Keratinocyte (primary cell): ENCODE measurements around the gene HOOK2. TPM values are rescaled to one million over a fixed set of nuclear protein-coding genes. Genes with fewer than 3 reads are reported as not detected.

Source experiments
- DNase-seq: peaks from one replicate; pipeline ENCODE4 v3.0.0-alpha.2; 2011; ENCODE audit warnings: low read depth, missing footprints, low spot score
- FAIRE-seq: peaks from 2 replicates; lab custom pipeline; 2011; peaks lifted over from hg19 to GRCh38; lab: Jason Lieb, UNC
- H2AFZ ChIP-seq: 2 replicates; pipeline ENCODE4 v1.6.0; 2012; ENCODE audit warnings: low read length, control low read depth, inconsistent platforms; ENCODE audit not compliant: control insufficient read depth
- H3K27ac ChIP-seq: 2 replicates; pipeline ENCODE4 v1.5.1; 2011; ENCODE audit warnings: low read length; ENCODE audit not compliant: control insufficient read depth, insufficient read depth
- H3K27me3 ChIP-seq: 3 replicates; pipeline ENCODE4 v1.6.0; 2011; ENCODE audit warnings: low read length; ENCODE audit not compliant: control insufficient read depth, insufficient read depth; ENCODE audit errors: extremely low read depth
- H3K36me3 ChIP-seq, 2 experiments: 2 replicates in 1 of 2; 3 replicates in 1 of 2; pipeline ENCODE4 v1.5.1; 2011; ENCODE audit warnings: low read length in 2 of 2, mild to moderate bottlenecking in 1 of 2; ENCODE audit not compliant: control insufficient read depth in 2 of 2, insufficient read depth in 2 of 2; ENCODE audit errors: extremely low read depth in 1 of 2
- H3K4me1 ChIP-seq: 3 replicates; pipeline ENCODE4 v1.5.1; 2011; ENCODE audit warnings: low read length; ENCODE audit not compliant: control insufficient read depth, insufficient read depth; ENCODE audit errors: extremely low read depth
- H3K4me2 ChIP-seq: 3 replicates; pipeline ENCODE4 v1.6.0; 2011; ENCODE audit warnings: low read depth, low read length; ENCODE audit not compliant: control insufficient read depth, insufficient read depth; ENCODE audit errors: extremely low read depth
- H3K4me3 ChIP-seq, 3 experiments: fragments of 200-600 bp in 1 of 3; sonication (generic) in 1 of 3; 2 replicates in 2 of 3; 3 replicates in 1 of 3; pipeline ENCODE4 v1.5.1; 2011 to 2016; ENCODE audit warnings: low read length in 3 of 3, mild to moderate bottlenecking in 3 of 3, control low read depth in 2 of 3, inconsistent platforms in 1 of 3, low read depth in 1 of 3, mixed read lengths in 1 of 3, mixed run types in 1 of 3, moderate library complexity in 1 of 3; ENCODE audit not compliant: control insufficient read depth in 2 of 3, insufficient read depth in 2 of 3; ENCODE audit errors: extremely low read depth in 1 of 3
- H3K79me2 ChIP-seq: 2 replicates; pipeline ENCODE4 v1.6.0; 2012; ENCODE audit warnings: low read length; ENCODE audit not compliant: control insufficient read depth, insufficient read depth
- H3K9ac ChIP-seq: 3 replicates; pipeline ENCODE4 v1.6.0; 2011; ENCODE audit warnings: low read length; ENCODE audit not compliant: control insufficient read depth, insufficient read depth; ENCODE audit errors: extremely low read depth
- H3K9me1 ChIP-seq: 3 replicates; pipeline ENCODE4 v1.6.0; 2011; ENCODE audit warnings: low read length; ENCODE audit not compliant: control insufficient read depth, insufficient read depth; ENCODE audit errors: extremely low read depth
- H3K9me3 ChIP-seq: 2 replicates; pipeline ENCODE4 v1.5.1; 2012; ENCODE audit warnings: low read depth, low read length; ENCODE audit not compliant: control insufficient read depth
- H4K20me1 ChIP-seq: 3 replicates; pipeline ENCODE4 v1.6.0; 2011; ENCODE audit warnings: low read length; ENCODE audit not compliant: control insufficient read depth, insufficient read depth; ENCODE audit errors: extremely low read depth
- EZH2 ChIP-seq: IDR thresholded peaks from one replicate; pipeline ENCODE4 v1.6.1; 2012; ENCODE audit warnings: inconsistent platforms, mild to moderate bottlenecking, low read length, moderate library complexity
- dilution Hi-C: fragments of 300-500 bp; cut with MboI; formaldehyde crosslinking; loops from one replicate; pipeline ENCODE4 v1.7.0; 2020; ENCODE audit warnings: low sequenced_read_pairs; ENCODE audit not compliant: extremely low pct_ligation_motif_present
- polyA plus RNA-seq, 5 experiments: library from polyadenylated mRNA; depleted of rRNA in 3 of 5; stranded (reverse) in 3 of 5; stranded (forward) in 1 of 5; unstranded in 1 of 5; fragments of >200 nt; gene quantifications; 1 replicate in 1 of 5; 2 replicates in 3 of 5; 3 replicates in 1 of 5; pipeline versions ENCODE4 v1.2.1 to v1.2.3, GENCODE V29; 2011 to 2012; ENCODE audit warnings: missing spikeins in 2 of 5, low read depth in 1 of 5, low replicate concordance in 1 of 5
- TF ChIP-seq, protein P1 (sequence below), 3 experiments: IDR thresholded peaks in 1 of 3; conservative IDR thresholded peaks in 1 of 3; optimal IDR thresholded peaks in 1 of 3; 2 replicates in 2 of 3; 3 replicates in 1 of 3; pipeline versions ENCODE3 to v1.5.1; 2011; ENCODE audit warnings: low read length in 3 of 3, mild to moderate bottlenecking in 3 of 3, moderate library complexity in 2 of 3, control low read depth in 1 of 3, inconsistent platforms in 1 of 3; ENCODE audit not compliant: insufficient read depth in 2 of 3; ENCODE audit errors: extremely low read depth in 1 of 3

HOOK2 gene
- polyA plus RNA-seq, 1 donor (not counting 4 experiments of a cell fraction or from before 2014, with no cell fraction given): 21.9 TPM

DNA sequence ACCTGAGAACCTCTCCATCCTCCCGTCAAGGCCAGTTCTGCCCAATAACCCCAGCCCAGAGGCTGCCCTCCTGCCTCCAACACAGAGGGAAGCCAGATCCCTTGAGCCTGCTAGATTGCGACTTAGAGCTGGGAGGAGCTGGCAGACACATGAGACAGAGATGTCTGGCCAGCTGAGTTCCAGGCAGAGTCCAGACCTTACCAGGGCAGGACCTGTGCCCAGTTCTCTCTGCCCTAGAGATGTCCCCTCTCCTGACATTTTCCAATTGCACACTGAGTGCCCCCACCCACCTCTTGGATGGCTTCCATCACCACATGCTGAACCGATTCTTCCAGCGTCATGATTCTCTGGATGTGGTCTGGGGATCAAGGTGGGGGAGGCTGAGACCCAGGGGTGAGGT lies 3.0 kb downstream of the HOOK2 start:
- no peak overlapping the region for H3K27ac ChIP-seq
- H3K36me3 ChIP-seq: peaks cover 19 to 27% of the 10 kb centered on the region in 2 experiments
- FAIRE-seq (no peak), DNase-seq (no peak)
- dilution Hi-C loops: no loop called here
- H3K4me1 ChIP-seq: peaks cover 9% of the 10 kb centered on the region
- no peak overlapping the region for H2AFZ ChIP-seq
- H3K79me2 ChIP-seq: peaks cover 3% of the 10 kb centered on the region
- no peak overlapping the region for H3K9ac ChIP-seq
- no peak overlapping the region for H3K4me2 ChIP-seq
- no peaks in the 10 kb centered on the region for H3K9me1 ChIP-seq
- TF ChIP-seq, protein P1, sequence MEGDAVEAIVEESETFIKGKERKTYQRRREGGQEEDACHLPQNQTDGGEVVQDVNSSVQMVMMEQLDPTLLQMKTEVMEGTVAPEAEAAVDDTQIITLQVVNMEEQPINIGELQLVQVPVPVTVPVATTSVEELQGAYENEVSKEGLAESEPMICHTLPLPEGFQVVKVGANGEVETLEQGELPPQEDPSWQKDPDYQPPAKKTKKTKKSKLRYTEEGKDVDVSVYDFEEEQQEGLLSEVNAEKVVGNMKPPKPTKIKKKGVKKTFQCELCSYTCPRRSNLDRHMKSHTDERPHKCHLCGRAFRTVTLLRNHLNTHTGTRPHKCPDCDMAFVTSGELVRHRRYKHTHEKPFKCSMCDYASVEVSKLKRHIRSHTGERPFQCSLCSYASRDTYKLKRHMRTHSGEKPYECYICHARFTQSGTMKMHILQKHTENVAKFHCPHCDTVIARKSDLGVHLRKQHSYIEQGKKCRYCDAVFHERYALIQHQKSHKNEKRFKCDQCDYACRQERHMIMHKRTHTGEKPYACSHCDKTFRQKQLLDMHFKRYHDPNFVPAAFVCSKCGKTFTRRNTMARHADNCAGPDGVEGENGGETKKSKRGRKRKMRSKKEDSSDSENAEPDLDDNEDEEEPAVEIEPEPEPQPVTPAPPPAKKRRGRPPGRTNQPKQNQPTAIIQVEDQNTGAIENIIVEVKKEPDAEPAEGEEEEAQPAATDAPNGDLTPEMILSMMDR (optimal IDR thresholded peaks at IDR 0.05 in 1 of 3, IDR thresholded peaks at IDR 0.05 in 1 of 3, conservative IDR thresholded peaks at IDR 0.05 in 1 of 3; ENCODE audit: extremely low read depth in 1 of 3, insufficient read depth in 2 of 3, low read length in 3 of 3): no peak
- TF ChIP-seq EZH2: no peak
- no peak overlapping the region for H3K4me3 ChIP-seq
- H4K20me1 ChIP-seq: peaks cover 3% of the 10 kb centered on the region
- H3K27me3 ChIP-seq: no peaks in the 10 kb centered on the region
- no peaks in the 10 kb centered on the region for H3K9me3 ChIP-seq

DNA sequence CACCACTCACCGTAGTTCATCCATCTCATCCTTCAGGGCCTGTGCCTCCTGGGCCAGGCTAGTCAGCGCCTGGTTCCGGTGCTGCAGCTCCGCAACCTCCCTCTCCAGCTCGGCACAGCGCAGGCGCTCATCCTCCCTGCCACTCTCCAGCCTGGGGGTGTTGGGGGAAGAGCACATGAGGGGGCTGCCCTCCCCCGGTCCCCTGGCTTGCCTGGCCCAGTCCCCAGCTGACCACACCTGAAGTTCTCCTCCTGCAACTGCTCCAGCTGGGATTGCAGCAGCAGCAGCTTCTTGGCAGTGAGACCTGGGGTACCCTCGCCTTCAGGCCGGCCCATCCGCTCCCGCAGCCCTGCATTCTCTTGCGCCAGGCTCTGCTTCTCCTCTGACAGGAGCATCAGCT lies 4.4 kb downstream of the HOOK2 start:
- dilution Hi-C loops: no loop called here

GRCh38 chr19:12769689-12770088 lies 5.7 kb downstream of the HOOK2 start:
- no peak overlapping the region for H3K4me2 ChIP-seq
- peaks cover 8% of the 10 kb centered on the region for H3K4me1 ChIP-seq
- H3K79me2 ChIP-seq: peaks cover 3% of the 10 kb centered on the region
- H3K9ac ChIP-seq: no peak overlapping the region
- no peaks in the 10 kb centered on the region for H3K27me3 ChIP-seq
- no peak overlapping the region for H3K27ac ChIP-seq
- FAIRE-seq (no peak), DNase-seq (no peak)
- H2AFZ ChIP-seq: no peak overlapping the region
- peaks cover 18 to 37% of the 10 kb centered on the region in 2 experiments for H3K36me3 ChIP-seq
- no peak overlapping the region for H3K4me3 ChIP-seq
- dilution Hi-C loops: no loop called here
- TF ChIP-seq, protein P1 (optimal IDR thresholded peaks at IDR 0.05 in 1 of 3, IDR thresholded peaks at IDR 0.05 in 1 of 3, conservative IDR thresholded peaks at IDR 0.05 in 1 of 3; ENCODE audit: extremely low read depth in 1 of 3, insufficient read depth in 2 of 3, low read length in 3 of 3): peak in 1 of 3 experiments; percentile 19
- TF ChIP-seq EZH2: no peak
- peaks cover 6% of the 10 kb centered on the region for H4K20me1 ChIP-seq
- no peaks in the 10 kb centered on the region for H3K9me1 ChIP-seq
- H3K9me3 ChIP-seq: no peaks in the 10 kb centered on the region

More for the DNA sequence above, 4.4 kb downstream of the HOOK2 start:
- no peak for FAIRE-seq
- Histone ChIP-seq H3K79me2 (peaks cover 3% of the 10 kb centered on the region), H3K9me1 (no peaks in the 10 kb centered on the region), H3K27me3 (no peaks in the 10 kb centered on the region), H3K4me2 (no peak overlapping the region), H3K4me1 (peaks cover 9% of the 10 kb centered on the region), H3K9me3 (no peaks in the 10 kb centered on the region), H2AFZ (no peak overlapping the region), H3K4me3 (no peak overlapping the region), H3K27ac (no peak overlapping the region), H3K36me3 (peaks cover 19 to 31% of the 10 kb centered on the region in 2 experiments), H3K9ac (no peak overlapping the region), H4K20me1 (peaks cover 6% of the 10 kb centered on the region)
- TF ChIP-seq EZH2: no peak
- no peak for DNase-seq
